ENCODE results near the gene NPFFR1. TPM values are rescaled to one million over a fixed set of nuclear protein-coding genes. Genes with fewer than 3 reads are reported as not detected.

Gene NPFFR1
- total and polyA plus RNA-seq, 8 donors = under 0.01 to 0.45 (median 0.05) TPM; not detected in 5

- intact Hi-C loops (cut with DNase I; ENCODE audit: low total_unique reads) = no loop called here
- TF ChIP-seq, protein P1, sequence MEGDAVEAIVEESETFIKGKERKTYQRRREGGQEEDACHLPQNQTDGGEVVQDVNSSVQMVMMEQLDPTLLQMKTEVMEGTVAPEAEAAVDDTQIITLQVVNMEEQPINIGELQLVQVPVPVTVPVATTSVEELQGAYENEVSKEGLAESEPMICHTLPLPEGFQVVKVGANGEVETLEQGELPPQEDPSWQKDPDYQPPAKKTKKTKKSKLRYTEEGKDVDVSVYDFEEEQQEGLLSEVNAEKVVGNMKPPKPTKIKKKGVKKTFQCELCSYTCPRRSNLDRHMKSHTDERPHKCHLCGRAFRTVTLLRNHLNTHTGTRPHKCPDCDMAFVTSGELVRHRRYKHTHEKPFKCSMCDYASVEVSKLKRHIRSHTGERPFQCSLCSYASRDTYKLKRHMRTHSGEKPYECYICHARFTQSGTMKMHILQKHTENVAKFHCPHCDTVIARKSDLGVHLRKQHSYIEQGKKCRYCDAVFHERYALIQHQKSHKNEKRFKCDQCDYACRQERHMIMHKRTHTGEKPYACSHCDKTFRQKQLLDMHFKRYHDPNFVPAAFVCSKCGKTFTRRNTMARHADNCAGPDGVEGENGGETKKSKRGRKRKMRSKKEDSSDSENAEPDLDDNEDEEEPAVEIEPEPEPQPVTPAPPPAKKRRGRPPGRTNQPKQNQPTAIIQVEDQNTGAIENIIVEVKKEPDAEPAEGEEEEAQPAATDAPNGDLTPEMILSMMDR (IDR thresholded peaks at IDR 0.05) = no peak
- no peak for TF ChIP-seq POLR2A (IDR thresholded peaks at IDR 0.05)
- TF ChIP-seq EP300 (IDR thresholded peaks at IDR 0.05) = no peak
- TF ChIP-seq POLR2AphosphoS5 (IDR thresholded peaks at IDR 0.05) = no peak
Measured at GRCh38 chr10:70321233-70321632, 37.4 kb upstream of the NPFFR1 start.

GRCh38 chr10:70320751-70321150 lies 36.9 kb upstream of the NPFFR1 start:
- Histone ChIP-seq H3K9me3 (no peaks in the 10 kb centered on the region), H3K27ac (no peak overlapping the region), H3K27me3 (no peaks in the 10 kb centered on the region), H3K4me1 (peaks cover 0 to 10% (median 7%) of the 10 kb centered on the region in 4 donors), H3K36me3 (peaks cover 0 to 23% (median 2%) of the 10 kb centered on the region in 4 donors), H3K4me3 (no peak overlapping the region)
- no peak for TF ChIP-seq POLR2AphosphoS5 (IDR thresholded peaks at IDR 0.05)
- intact Hi-C loops (cut with DNase I; ENCODE audit: low total_unique reads) = no loop called here
- 67 to 97% (median 84%) methylated on average over 5 of the region's 5 CpGs for WGBS, 5 donors
- no peak for DNase-seq

More at GRCh38 chr10:70321233-70321632, 37.4 kb upstream of the NPFFR1 start:
- H3K9me3 ChIP-seq = no peaks in the 10 kb centered on the region
- H3K27ac ChIP-seq = no peak overlapping the region
- no peak overlapping the region for H3K4me3 ChIP-seq
- WGBS, 5 donors = 78 to 91% (median 87%) methylated on average over 5 of the region's 5 CpGs
- peaks cover 0 to 23% (median 2%) of the 10 kb centered on the region in 4 donors for H3K36me3 ChIP-seq
- H3K4me1 ChIP-seq = peaks cover 0 to 10% (median 7%) of the 10 kb centered on the region in 4 donors
- DNase-seq = no peak
- no peaks in the 10 kb centered on the region for H3K27me3 ChIP-seq

DNA sequence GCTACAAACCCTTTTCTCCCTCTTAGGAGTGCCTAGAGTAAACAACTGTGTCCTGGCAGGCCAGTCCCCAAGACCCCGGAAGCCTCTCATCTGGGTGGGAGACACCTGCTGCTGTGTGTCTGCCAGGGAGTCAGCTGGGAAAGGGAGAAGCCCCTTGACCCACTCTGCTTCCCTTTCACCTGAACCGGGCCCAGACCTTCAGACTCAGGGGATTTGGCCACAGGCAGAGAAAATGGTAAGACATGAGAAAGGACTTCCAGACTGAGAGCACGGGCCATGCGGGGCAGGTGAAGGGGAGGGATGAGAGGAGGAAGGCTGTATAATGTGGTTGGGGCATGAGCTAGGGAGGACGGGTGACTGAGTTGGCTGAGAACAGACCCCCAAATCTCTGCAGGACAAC lies 36.0 kb upstream of the NPFFR1 start:
- 57 to 76% (median 65%) methylated on average over 5 of the region's 5 CpGs for WGBS, 5 donors
- Histone ChIP-seq H3K4me3 (no peak overlapping the region), H3K36me3 (peaks cover 0 to 23% (median 2%) of the 10 kb centered on the region in 4 donors), H3K4me1 (peaks cover 0 to 7% (median 7%) of the 10 kb centered on the region in 4 donors), H3K27ac (no peak overlapping the region), H3K27me3 (no peaks in the 10 kb centered on the region), H3K9me3 (no peaks in the 10 kb centered on the region)
- DNase-seq = no peak
- intact Hi-C loops (cut with DNase I; ENCODE audit: low total_unique reads) = no loop called here
- TF ChIP-seq EP300 (IDR thresholded peaks at IDR 0.05) (no peak), POLR2A (IDR thresholded peaks at IDR 0.05) (no peak), POLR2AphosphoS5 (IDR thresholded peaks at IDR 0.05) (no peak)
- TF ChIP-seq, protein P1 (IDR thresholded peaks at IDR 0.05) = no peak

DNA sequence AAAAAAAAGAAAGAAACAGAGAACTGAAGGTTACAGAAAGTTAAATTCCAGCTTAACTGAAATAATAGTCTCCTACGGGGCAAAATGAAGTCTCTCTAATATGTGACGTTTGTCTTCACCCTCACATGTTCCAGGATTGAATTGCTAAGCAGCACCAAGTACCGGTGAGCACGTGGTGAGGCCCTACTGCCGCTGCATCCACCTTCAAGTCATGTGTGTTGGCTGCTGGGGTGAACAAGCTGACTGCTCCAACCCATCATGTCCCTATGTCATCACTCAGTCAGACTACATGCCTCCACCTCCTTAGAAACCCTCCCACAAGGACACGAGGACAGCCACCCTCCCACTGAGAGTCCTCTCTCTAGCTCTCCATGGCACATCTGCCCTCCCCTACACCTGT lies 35.4 kb upstream of the NPFFR1 start:
- DNase-seq = no peak
- Histone ChIP-seq H3K4me1 (peaks cover 0 to 4% (median 2%) of the 10 kb centered on the region in 4 donors), H3K9me3 (no peaks in the 10 kb centered on the region), H3K27me3 (no peaks in the 10 kb centered on the region), H3K36me3 (peaks cover 0 to 23% (median 2%) of the 10 kb centered on the region in 4 donors), H3K4me3 (no peak overlapping the region), H3K27ac (no peak overlapping the region)
- intact Hi-C loops (cut with DNase I; ENCODE audit: low total_unique reads) = no loop called here
- WGBS, 5 donors = 76 to 83% (median 81%) methylated on average over 6 of the region's 6 CpGs
- TF ChIP-seq POLR2AphosphoS5 (IDR thresholded peaks at IDR 0.05) (no peak), POLR2A (IDR thresholded peaks at IDR 0.05) (no peak), EP300 (IDR thresholded peaks at IDR 0.05) (no peak)
- TF ChIP-seq, protein P1 (IDR thresholded peaks at IDR 0.05) = no peak

- Histone ChIP-seq H3K36me3 (peaks cover 0 to 19% (median 2%) of the 10 kb centered on the region in 4 donors), H3K27me3 (no peaks in the 10 kb centered on the region), H3K4me3 (no peak overlapping the region), H3K4me1 (peaks cover 0 to 4% (median 0%) of the 10 kb centered on the region in 4 donors), H3K9me3 (no peaks in the 10 kb centered on the region), H3K27ac (no peak overlapping the region)
- DNase-seq = no peak
- 88 to 100% (median 95%) methylated on average over 5 of the region's 5 CpGs for WGBS, 5 donors
- intact Hi-C loops (cut with DNase I; ENCODE audit: low total_unique reads) = no loop called here
- TF ChIP-seq POLR2A (IDR thresholded peaks at IDR 0.05) (no peak), POLR2AphosphoS5 (IDR thresholded peaks at IDR 0.05) (no peak), EP300 (IDR thresholded peaks at IDR 0.05) (no peak)
- TF ChIP-seq, protein P1 (IDR thresholded peaks at IDR 0.05) = no peak
Measured at GRCh38 chr10:70317943-70318318, 34.1 kb upstream of the NPFFR1 start.
